ENCODE results near the gene DNAJC27. TPM values are rescaled to one million over a fixed set of nuclear protein-coding genes. Genes with fewer than 3 reads are reported as not detected.

DNAJC27 gene
- total RNA-seq, 1 donor from 2014 or later: 3.6 TPM

DNA sequence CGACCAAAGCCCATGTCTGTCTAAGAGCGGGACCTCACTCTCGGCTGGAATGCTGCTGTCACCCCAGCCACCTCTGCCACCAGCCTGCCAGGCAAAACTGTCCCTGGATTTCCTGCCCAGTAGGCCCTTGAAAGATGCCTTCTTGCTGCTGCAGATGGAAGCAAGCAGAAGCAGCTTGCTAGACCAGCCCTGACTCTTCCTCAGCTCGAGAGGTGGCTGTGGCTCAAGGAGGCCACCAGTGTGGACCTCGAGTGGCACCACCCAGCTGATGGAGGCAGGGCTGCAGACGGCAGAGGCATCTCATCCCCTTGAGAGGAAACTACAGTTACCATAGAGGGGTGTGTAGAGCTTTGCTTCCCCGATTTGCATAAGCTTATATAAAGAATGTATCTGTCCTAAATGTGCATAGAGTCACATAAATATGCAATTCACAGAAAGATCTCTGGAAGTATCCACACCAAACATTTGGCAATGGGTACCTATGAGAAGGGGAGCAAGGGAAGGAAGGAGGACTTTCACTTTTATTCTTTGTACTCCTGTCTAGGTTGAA is 72.3 kb downstream of the DNAJC27 start:
- Histone ChIP-seq H3K36me3 (no peaks in the 10 kb centered on the region), H3K4me1 (no peaks in the 10 kb centered on the region), H3K9me3 (peaks cover 6 to 20% of the 10 kb centered on the region in 2 donors), H3K4me3 (no peak overlapping the region), H3K27ac (no peak overlapping the region), H3K27me3 (no peaks in the 10 kb centered on the region)
- intact Hi-C loops (cut with DNase I): no loop called here
- no peak for DNase-seq (ENCODE audit: low spot score in 2 of 2)
- TF ChIP-seq, protein P1, sequence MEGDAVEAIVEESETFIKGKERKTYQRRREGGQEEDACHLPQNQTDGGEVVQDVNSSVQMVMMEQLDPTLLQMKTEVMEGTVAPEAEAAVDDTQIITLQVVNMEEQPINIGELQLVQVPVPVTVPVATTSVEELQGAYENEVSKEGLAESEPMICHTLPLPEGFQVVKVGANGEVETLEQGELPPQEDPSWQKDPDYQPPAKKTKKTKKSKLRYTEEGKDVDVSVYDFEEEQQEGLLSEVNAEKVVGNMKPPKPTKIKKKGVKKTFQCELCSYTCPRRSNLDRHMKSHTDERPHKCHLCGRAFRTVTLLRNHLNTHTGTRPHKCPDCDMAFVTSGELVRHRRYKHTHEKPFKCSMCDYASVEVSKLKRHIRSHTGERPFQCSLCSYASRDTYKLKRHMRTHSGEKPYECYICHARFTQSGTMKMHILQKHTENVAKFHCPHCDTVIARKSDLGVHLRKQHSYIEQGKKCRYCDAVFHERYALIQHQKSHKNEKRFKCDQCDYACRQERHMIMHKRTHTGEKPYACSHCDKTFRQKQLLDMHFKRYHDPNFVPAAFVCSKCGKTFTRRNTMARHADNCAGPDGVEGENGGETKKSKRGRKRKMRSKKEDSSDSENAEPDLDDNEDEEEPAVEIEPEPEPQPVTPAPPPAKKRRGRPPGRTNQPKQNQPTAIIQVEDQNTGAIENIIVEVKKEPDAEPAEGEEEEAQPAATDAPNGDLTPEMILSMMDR (IDR thresholded peaks at IDR 0.05): no peak

DNA sequence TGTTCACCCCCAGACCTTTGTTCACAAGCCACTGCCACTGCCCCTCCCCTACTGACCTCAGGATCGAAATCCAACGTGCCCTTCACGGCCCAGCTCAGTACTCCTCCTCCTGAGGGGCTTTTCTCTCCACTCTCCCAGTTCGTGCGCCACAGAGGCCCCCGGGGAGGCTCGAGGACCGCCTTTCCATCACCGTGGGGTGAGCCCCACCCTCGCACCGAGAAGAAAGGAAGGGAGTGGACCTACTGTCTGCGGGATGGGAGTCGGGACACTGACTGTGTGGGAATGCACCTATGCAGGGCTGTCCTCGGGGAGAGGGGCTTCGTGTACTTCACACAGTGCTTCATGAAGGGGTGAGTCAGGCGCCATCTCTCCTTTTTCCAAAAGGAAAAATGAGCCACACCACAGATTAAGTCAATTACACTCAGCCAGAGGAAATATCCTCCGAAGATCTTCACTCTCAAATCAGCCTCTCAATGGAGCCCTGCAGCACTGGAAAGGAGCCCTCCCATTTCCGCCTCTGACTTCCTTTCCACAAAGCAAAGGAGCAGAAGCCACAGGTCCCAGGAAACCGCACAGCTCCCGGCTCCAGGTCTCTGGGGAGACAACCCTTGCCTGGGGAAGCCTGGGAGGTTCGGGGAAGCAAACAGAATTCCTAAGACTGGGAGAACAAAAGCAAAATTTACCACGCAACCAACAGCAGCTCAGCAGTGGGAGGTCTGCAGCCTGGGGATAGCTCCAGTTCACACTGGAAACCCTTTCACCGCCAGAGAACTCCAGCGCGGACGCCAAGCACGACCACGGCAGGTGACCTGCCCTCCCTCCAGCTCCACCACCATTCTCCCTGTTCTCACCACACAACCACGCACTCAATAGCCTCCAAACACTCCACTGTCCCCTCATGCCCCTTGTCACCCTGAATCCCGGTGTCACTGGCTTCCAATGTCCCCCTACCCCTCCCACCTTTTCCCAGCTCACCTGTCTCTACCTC is 73.3 kb downstream of the DNAJC27 start:
- Histone ChIP-seq H3K27me3 (no peaks in the 10 kb centered on the region), H3K9me3 (peaks cover 12 to 22% of the 10 kb centered on the region in 2 donors), H3K27ac (no peak overlapping the region), H3K4me1 (no peaks in the 10 kb centered on the region), H3K4me3 (no peak overlapping the region), H3K36me3 (no peaks in the 10 kb centered on the region)
- no peak for DNase-seq (ENCODE audit: low spot score in 2 of 2)
- TF ChIP-seq, protein P1 (IDR thresholded peaks at IDR 0.05): no peak
- intact Hi-C loops (cut with DNase I): no loop called here

DNA sequence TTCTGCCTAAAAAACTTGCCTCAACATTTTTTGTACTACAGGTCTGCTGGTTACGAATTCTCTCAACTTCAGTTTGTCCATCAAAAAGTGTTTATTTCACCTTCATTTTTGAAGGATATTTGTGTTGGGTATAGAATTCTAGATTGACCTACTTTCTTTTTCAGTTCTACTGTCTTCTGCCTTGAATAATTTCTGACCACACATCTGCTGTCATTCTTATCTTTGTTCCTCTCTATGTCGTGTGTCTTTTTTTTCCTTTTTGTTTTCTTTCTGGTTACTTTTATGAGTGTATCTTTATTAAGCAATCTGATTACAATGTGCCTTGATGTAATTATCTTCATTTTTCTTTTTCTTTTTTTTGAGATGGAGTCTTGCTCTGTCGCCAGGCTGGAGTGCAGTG is 77.0 kb downstream of the DNAJC27 start:
- peaks cover 12 to 22% of the 10 kb centered on the region in 2 donors for H3K9me3 ChIP-seq
- H3K27ac ChIP-seq: no peak overlapping the region
- intact Hi-C loops (cut with DNase I): no loop called here
- H3K27me3 ChIP-seq: no peaks in the 10 kb centered on the region
- TF ChIP-seq, protein P1 (IDR thresholded peaks at IDR 0.05): no peak
- H3K4me3 ChIP-seq: no peak overlapping the region
- H3K4me1 ChIP-seq: no peaks in the 10 kb centered on the region
- no peaks in the 10 kb centered on the region for H3K36me3 ChIP-seq
- no peak for DNase-seq (ENCODE audit: low spot score in 2 of 2)

DNA sequence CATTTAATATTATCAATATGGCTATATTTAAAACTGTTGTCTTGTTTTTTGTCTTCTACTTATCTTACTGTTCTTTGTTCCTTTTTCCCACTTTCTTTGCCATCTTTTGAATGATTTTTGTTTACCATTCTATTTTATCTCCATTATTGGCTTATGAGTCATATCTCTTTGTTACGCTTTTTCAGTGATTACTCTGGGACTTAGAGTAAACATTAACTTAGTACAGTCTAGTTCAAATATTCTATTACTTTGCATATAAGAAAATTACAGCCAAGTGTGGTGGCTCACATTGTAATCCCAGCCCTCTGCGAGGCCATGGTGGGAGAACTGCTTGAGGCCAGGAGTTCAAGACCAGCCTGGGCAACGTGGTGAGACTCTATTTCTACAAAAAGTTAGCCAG is 77.8 kb downstream of the DNAJC27 start:
- Histone ChIP-seq H3K4me1 (no peaks in the 10 kb centered on the region), H3K36me3 (no peaks in the 10 kb centered on the region), H3K4me3 (no peak overlapping the region), H3K9me3 (peaks cover 12 to 22% of the 10 kb centered on the region in 2 donors), H3K27ac (no peak overlapping the region), H3K27me3 (no peaks in the 10 kb centered on the region)
- DNase-seq (ENCODE audit: low spot score in 2 of 2): no peak
- intact Hi-C loops (cut with DNase I): no loop called here
- TF ChIP-seq, protein P1 (IDR thresholded peaks at IDR 0.05): no peak

Other genes starting within 250 kb of the DNAJC27 start
- 18.8 TPM for gene PTRHD1, start 178.6 kb downstream of the DNAJC27 start, total RNA-seq
- not detected for gene CENPO, start 178.5 kb downstream of the DNAJC27 start, total RNA-seq
- 140 TPM for gene ADCY3, start 51.7 kb downstream of the DNAJC27 start, total RNA-seq
- 0.32 TPM for gene EFR3B, start 70.1 kb upstream of the DNAJC27 start, total RNA-seq
- gene POMC, start 196.6 kb upstream of the DNAJC27 start, total RNA-seq: 18.6 TPM